ENCODE results near the gene ERC2.

The ERC2 gene

GRCh38 chr3:55559500-55560423 is 908.5 kb downstream of the ERC2 start:
- Histone ChIP-seq H3K27me3 (ENCODE audit: control insufficient read depth, insufficient read depth, low read length) (no peaks in the 10 kb centered on the region), H3K4me3 (ENCODE audit: low read length) (no peak overlapping the region), H3K9ac (ENCODE audit: low read length) (no peak overlapping the region), H3K4me1 (ENCODE audit: control insufficient read depth, low read depth, low read length) (peaks cover 20% of the 10 kb centered on the region), H3K27ac (ENCODE audit: low read length) (no peak overlapping the region), H3K9me3 (ENCODE audit: control insufficient read depth, low read depth, low read length) (no peaks in the 10 kb centered on the region), H3K36me3 (ENCODE audit: control insufficient read depth, low read depth, low read length) (no peaks in the 10 kb centered on the region)

DNA sequence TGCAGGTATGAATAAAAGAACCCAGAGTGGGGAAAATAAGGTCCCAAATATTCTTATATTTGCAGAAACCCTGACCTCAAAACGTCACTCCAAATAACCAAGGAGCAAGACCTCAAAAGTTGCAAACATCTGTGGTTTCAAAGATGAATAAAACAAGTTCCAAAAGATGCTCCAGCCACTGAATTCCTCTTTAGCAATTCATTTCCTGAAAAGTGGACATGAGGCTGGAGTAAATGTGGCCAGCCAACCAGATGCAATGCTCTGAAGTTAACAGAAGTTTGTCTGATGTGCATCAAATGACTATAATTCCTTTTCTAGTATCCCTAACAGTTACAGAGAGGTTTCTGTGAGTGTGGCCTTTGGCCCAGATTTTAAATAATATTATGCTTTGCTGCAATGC is 910.0 kb downstream of the ERC2 start:
- Histone ChIP-seq H3K27ac (ENCODE audit: low read length) (no peak overlapping the region), H3K4me1 (ENCODE audit: control insufficient read depth, low read depth, low read length) (peaks cover 32% of the 10 kb centered on the region), H3K36me3 (ENCODE audit: control insufficient read depth, low read depth, low read length) (no peaks in the 10 kb centered on the region), H3K4me3 (ENCODE audit: low read length) (no peak overlapping the region), H3K9ac (ENCODE audit: low read length) (no peak overlapping the region), H3K9me3 (ENCODE audit: control insufficient read depth, low read depth, low read length) (no peaks in the 10 kb centered on the region), H3K27me3 (ENCODE audit: control insufficient read depth, insufficient read depth, low read length) (no peaks in the 10 kb centered on the region)

DNA sequence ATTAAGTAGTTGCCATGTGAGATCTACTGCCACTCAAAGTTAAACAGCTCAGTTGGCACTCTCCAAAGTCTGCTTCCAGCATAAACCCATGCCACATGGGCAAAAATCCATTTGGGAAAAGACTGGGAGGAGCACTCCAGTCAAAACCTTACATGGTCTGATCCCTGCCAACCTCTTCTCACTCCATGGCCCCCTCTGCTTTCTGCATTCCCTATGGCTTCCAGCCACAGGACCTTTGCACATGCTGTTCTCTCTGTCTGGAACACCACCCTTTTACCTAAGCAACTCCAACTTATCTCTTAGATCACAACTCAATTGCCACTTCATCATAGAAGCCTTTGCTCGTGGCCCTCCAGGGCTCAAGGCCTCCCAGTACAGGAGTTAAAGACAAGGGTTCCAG is 910.7 kb downstream of the ERC2 start:
- Histone ChIP-seq H3K27me3 (ENCODE audit: control insufficient read depth, insufficient read depth, low read length) (no peaks in the 10 kb centered on the region), H3K4me3 (ENCODE audit: low read length) (no peak overlapping the region), H3K27ac (ENCODE audit: low read length) (no peak overlapping the region), H3K4me1 (ENCODE audit: control insufficient read depth, low read depth, low read length) (peaks cover 32% of the 10 kb centered on the region), H3K36me3 (ENCODE audit: control insufficient read depth, low read depth, low read length) (no peaks in the 10 kb centered on the region), H3K9ac (ENCODE audit: low read length) (no peak overlapping the region), H3K9me3 (ENCODE audit: control insufficient read depth, low read depth, low read length) (no peaks in the 10 kb centered on the region)

- H3K4me3 ChIP-seq (ENCODE audit: low read length): no peak overlapping the region
- H3K4me1 ChIP-seq (ENCODE audit: control insufficient read depth, low read depth, low read length): peaks cover 32% of the 10 kb centered on the region
- H3K27me3 ChIP-seq (ENCODE audit: control insufficient read depth, insufficient read depth, low read length): no peaks in the 10 kb centered on the region
- no peaks in the 10 kb centered on the region for H3K9me3 ChIP-seq (ENCODE audit: control insufficient read depth, low read depth, low read length)
- H3K36me3 ChIP-seq (ENCODE audit: control insufficient read depth, low read depth, low read length): no peaks in the 10 kb centered on the region
- no peak overlapping the region for H3K27ac ChIP-seq (ENCODE audit: low read length)
- H3K9ac ChIP-seq (ENCODE audit: low read length): no peak overlapping the region
Measured at GRCh38 chr3:55556619-55557537, 911.4 kb downstream of the ERC2 start.

DNA sequence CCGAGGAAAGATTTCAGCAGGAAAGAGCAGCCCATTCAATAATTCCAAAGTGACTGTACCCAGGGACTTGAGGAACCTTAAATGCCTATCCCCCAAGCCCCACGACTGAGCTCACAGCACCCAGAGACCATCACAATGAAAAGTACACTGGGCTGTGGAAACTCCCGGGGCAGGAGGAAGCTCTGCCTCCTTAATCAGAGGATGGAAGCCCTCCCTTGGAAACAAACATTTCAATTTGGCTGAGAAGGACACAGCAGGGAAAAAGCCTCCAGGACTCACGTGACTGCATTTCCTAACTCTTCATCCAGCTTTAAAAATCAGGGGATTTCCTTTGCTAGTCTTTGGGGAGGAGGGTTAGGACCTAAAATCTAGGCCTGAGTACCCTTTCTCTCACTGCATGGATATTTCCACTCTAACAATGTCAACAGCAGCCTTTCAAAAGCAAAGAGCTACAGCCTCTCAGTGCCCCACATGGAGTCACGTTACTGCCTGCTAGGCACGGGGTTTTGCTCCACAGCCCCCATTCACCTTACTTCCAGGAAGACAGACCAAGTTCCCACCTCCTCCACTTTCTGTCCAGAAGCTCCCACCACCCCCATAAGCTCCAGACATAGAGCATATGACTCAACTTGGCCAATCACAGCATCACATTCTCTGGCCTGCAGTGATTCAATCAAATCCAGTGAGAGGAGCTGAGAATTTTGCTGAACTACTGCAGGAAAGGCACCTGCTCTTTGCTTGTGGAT is 912.2 kb downstream of the ERC2 start:
- H3K4me3 ChIP-seq (ENCODE audit: low read length): peak overlapping the region; percentile 6
- peak overlapping the region; percentile 32 for H3K27ac ChIP-seq (ENCODE audit: low read length)
- H3K4me1 ChIP-seq (ENCODE audit: control insufficient read depth, low read depth, low read length): peaks cover 32% of the 10 kb centered on the region
- no peaks in the 10 kb centered on the region for H3K27me3 ChIP-seq (ENCODE audit: control insufficient read depth, insufficient read depth, low read length)
- H3K9ac ChIP-seq (ENCODE audit: low read length): no peak overlapping the region
- no peaks in the 10 kb centered on the region for H3K9me3 ChIP-seq (ENCODE audit: control insufficient read depth, low read depth, low read length)
- H3K36me3 ChIP-seq (ENCODE audit: control insufficient read depth, low read depth, low read length): no peaks in the 10 kb centered on the region

- Histone ChIP-seq H3K9me3 (ENCODE audit: control insufficient read depth, low read depth, low read length) (no peaks in the 10 kb centered on the region), H3K36me3 (ENCODE audit: control insufficient read depth, low read depth, low read length) (no peaks in the 10 kb centered on the region), H3K4me1 (ENCODE audit: control insufficient read depth, low read depth, low read length) (peaks cover 32% of the 10 kb centered on the region), H3K27ac (ENCODE audit: low read length) (peak overlapping the region; percentile 14), H3K4me3 (ENCODE audit: low read length) (no peak overlapping the region), H3K9ac (ENCODE audit: low read length) (no peak overlapping the region), H3K27me3 (ENCODE audit: control insufficient read depth, insufficient read depth, low read length) (no peaks in the 10 kb centered on the region)
Measured at GRCh38 chr3:55554634-55555425, 913.4 kb downstream of the ERC2 start.

GRCh38 chr3:55551644-55552043 is 916.6 kb downstream of the ERC2 start:
- H3K36me3 ChIP-seq (ENCODE audit: control insufficient read depth, low read depth, low read length): no peaks in the 10 kb centered on the region
- H3K9ac ChIP-seq (ENCODE audit: low read length): no peak overlapping the region

GRCh38 chr3:55549177-55549576 is 919.1 kb downstream of the ERC2 start:
- Histone ChIP-seq H3K9ac (ENCODE audit: low read length) (no peak overlapping the region), H3K9me3 (ENCODE audit: control insufficient read depth, low read depth, low read length) (no peaks in the 10 kb centered on the region), H3K27ac (ENCODE audit: low read length) (no peak overlapping the region), H3K27me3 (ENCODE audit: control insufficient read depth, insufficient read depth, low read length) (no peaks in the 10 kb centered on the region), H3K4me1 (ENCODE audit: control insufficient read depth, low read depth, low read length) (peaks cover 24% of the 10 kb centered on the region), H3K4me3 (ENCODE audit: low read length) (no peak overlapping the region), H3K36me3 (ENCODE audit: control insufficient read depth, low read depth, low read length) (no peaks in the 10 kb centered on the region)

More at GRCh38 chr3:55551644-55552043, 916.6 kb downstream of the ERC2 start:
- Histone ChIP-seq H3K9me3 (ENCODE audit: control insufficient read depth, low read depth, low read length) (no peaks in the 10 kb centered on the region), H3K27me3 (ENCODE audit: control insufficient read depth, insufficient read depth, low read length) (no peaks in the 10 kb centered on the region), H3K4me1 (ENCODE audit: control insufficient read depth, low read depth, low read length) (peaks cover 45% of the 10 kb centered on the region), H3K4me3 (ENCODE audit: low read length) (no peak overlapping the region), H3K27ac (ENCODE audit: low read length) (no peak overlapping the region)

DNA sequence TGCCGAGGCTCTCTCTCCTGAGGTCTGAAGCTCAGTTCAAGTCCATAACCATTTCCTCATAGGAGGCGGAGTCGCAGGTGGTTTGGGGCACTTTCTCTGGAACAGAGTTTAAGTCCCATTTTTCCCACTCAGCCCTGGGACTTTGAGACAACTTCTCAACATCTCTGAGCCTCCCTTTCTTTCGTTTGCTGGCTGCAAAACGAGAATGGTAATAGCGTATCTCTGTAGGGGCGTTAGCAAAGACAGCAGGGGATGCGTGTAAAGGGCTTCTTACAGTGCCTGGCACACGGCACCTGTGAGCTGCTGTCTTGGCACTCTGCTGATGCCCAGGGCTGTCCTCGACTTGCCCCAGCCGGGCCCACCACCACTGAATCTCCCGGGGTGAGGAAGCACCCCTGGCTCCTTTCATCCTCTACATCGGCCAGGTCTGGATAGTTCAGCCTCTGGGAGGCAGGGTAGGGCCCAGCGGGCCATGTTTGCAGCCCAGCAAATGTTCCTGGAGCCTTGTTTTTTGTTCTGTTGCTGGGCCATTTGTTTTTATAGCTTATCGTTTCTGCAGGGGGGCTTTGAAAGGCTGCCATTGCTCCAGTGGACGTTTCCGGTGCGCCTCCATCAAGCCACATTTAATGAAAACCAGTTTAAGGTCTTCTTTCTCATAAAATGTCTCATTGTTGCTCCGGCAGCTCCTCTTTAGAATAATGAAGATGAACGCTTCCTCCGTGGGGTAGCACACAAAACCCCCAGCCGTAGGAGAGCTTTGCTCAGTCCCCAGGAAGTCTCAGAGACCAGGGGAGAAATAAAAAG is 921.2 kb downstream of the ERC2 start:
- H3K9ac ChIP-seq (ENCODE audit: low read length): no peak overlapping the region
- no peaks in the 10 kb centered on the region for H3K27me3 ChIP-seq (ENCODE audit: control insufficient read depth, insufficient read depth, low read length)
- peaks cover 18% of the 10 kb centered on the region for H3K4me1 ChIP-seq (ENCODE audit: control insufficient read depth, low read depth, low read length)
- no peak overlapping the region for H3K27ac ChIP-seq (ENCODE audit: low read length)
- H3K9me3 ChIP-seq (ENCODE audit: control insufficient read depth, low read depth, low read length): no peaks in the 10 kb centered on the region
- H3K4me3 ChIP-seq (ENCODE audit: low read length): no peak overlapping the region
- no peaks in the 10 kb centered on the region for H3K36me3 ChIP-seq (ENCODE audit: control insufficient read depth, low read depth, low read length)

- no peak overlapping the region for H3K27ac ChIP-seq (ENCODE audit: low read length)
- no peaks in the 10 kb centered on the region for H3K9me3 ChIP-seq (ENCODE audit: control insufficient read depth, low read depth, low read length)
- no peak overlapping the region for H3K4me3 ChIP-seq (ENCODE audit: low read length)
- no peaks in the 10 kb centered on the region for H3K36me3 ChIP-seq (ENCODE audit: control insufficient read depth, low read depth, low read length)
- H3K4me1 ChIP-seq (ENCODE audit: control insufficient read depth, low read depth, low read length): peaks cover 23% of the 10 kb centered on the region
- no peak overlapping the region for H3K9ac ChIP-seq (ENCODE audit: low read length)
- no peaks in the 10 kb centered on the region for H3K27me3 ChIP-seq (ENCODE audit: control insufficient read depth, insufficient read depth, low read length)
Measured at GRCh38 chr3:55545995-55546394, 922.3 kb downstream of the ERC2 start.

All from iPS-18a (cell line).